ENCODE measurements around the gene GGA3.

Gene GGA3

DNA sequence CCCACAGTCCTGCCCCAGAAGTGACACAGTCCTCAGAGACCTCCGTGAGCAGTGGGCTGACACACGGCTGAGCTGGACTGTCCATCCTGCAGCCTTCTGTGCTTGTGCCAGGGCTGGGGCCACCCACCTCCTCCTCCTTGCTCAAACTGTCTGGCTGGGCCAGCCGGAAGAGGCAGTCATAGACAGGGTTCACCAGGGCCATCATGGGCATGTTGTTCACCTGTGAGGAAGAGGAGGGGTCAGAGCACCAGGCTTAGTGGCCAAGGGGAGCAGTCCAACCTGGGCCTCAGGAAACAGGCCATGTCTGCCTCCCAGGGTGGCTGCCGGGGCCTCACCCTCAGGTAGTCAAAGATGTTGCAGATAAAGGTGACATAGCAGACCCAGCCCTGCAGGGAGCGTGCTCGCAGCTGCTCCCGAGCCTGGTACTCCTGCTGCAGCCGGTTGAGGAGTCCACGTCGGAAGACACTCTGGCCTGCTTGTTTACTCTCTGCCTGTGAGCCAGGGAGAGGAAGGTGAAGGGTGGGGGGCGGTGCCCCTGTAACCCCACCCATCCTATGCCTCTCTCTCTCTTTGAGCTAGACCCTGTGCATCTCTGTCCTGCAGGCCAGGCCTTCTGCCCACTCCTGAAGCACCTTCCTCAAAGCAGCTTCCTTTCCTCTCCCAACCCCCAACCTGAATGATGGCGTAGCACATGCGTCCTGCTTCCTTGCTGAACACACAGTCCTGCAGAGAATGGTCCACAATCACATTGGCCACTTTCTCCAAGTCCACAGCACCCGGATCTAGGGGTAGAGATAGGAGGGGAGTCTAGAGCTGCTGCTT lies 6.2 kb upstream of the GGA3 start:
- DNase-seq (ENCODE audit: low spot score), result no peak
- POLR2A ChIA-PET (ENCODE audit: low non-redundant PET), result interaction anchor here (0.6 kb wide), 1 partner anchor 48 kb away, joined by 3 read pairs; no protein-coding TSS in a partner anchor
- H3K27ac ChIP-seq, result peak overlapping the region; percentile 55
- CTCF ChIA-PET, result interaction anchor here (0.9 kb wide), 1 partner anchor 145 kb away, joined by 4 read pairs; no protein-coding TSS in a partner anchor
- TF ChIP-seq, protein P1, sequence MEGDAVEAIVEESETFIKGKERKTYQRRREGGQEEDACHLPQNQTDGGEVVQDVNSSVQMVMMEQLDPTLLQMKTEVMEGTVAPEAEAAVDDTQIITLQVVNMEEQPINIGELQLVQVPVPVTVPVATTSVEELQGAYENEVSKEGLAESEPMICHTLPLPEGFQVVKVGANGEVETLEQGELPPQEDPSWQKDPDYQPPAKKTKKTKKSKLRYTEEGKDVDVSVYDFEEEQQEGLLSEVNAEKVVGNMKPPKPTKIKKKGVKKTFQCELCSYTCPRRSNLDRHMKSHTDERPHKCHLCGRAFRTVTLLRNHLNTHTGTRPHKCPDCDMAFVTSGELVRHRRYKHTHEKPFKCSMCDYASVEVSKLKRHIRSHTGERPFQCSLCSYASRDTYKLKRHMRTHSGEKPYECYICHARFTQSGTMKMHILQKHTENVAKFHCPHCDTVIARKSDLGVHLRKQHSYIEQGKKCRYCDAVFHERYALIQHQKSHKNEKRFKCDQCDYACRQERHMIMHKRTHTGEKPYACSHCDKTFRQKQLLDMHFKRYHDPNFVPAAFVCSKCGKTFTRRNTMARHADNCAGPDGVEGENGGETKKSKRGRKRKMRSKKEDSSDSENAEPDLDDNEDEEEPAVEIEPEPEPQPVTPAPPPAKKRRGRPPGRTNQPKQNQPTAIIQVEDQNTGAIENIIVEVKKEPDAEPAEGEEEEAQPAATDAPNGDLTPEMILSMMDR (conservative IDR thresholded peaks at IDR 0.05; ENCODE audit: low read depth), result no peak

DNA sequence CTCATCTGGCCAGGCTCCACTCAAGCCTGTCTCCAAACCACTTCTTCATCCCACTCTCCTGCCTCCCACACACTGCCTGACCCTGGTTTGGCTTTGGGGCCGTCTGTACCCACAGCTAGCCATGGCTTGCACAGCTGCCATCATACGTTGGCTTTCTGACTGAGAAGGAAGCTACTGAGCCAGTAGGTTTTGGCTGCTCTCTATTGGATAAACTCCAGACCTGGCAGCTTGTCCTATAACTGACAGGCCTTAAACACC lies 5.7 kb upstream of the GGA3 start:
- ChIA-PET CTCF (interaction anchor here (0.6 to 0.9 kb wide), 2 partner anchors 145 to 146 kb away, joined by 4 read pairs; no protein-coding TSS in a partner anchor), POLR2A (ENCODE audit: low non-redundant PET) (no interaction called here)
- DNase-seq (ENCODE audit: low spot score), result no peak
- TF ChIP-seq, protein P1 (conservative IDR thresholded peaks at IDR 0.05; ENCODE audit: low read depth), result no peak
- H3K27ac ChIP-seq, result peak overlapping the region; percentile 55

DNA sequence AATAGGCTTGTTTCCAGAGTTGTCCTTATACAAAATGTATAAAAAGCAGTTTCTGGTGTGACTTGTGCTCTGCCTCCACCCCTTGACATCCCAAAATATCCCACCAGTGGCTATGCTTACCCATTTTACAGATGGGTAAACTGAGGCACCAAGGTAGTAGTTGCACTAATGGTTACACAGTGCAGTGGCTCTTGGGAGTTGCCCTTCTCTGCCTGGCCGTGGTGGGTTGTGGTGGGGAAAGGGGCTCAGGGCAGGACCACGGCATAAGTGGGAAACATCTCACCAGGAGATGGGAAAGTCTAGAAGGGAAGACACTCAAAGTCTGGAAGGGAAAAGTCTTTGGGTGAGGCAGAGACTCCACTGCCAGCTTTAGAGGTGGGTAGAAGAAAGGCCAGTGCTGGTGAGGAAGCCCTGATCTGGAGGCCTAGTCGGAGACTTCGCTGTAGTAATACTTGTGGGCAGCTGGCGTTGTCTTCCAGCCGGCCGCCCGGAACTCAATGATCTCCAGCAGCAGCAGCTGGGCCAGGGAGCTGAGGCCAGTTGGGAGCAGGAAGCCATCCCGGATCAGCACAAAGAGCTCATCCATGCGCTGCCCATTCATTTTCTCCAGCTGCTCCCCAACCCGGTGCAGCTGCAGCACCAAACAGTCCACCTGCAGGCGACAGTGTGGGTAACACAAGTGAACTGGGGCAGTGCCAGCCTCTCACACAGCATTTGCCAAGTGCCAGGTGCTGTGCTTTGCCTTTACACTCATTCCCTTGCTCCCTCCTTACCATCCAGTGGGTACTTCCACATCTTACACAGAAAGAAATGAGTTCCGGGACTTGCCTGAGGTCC lies 5.1 kb upstream of the GGA3 start:
- TF ChIP-seq, protein P1 (conservative IDR thresholded peaks at IDR 0.05; ENCODE audit: low read depth), result no peak
- H3K27ac ChIP-seq, result peak overlapping the region; percentile 55
- CTCF ChIA-PET, result interaction anchor here (0.6 to 0.9 kb wide), 3 partner anchors 80 to 146 kb away, joined by 4 read pairs; no protein-coding TSS in a partner anchor

DNA sequence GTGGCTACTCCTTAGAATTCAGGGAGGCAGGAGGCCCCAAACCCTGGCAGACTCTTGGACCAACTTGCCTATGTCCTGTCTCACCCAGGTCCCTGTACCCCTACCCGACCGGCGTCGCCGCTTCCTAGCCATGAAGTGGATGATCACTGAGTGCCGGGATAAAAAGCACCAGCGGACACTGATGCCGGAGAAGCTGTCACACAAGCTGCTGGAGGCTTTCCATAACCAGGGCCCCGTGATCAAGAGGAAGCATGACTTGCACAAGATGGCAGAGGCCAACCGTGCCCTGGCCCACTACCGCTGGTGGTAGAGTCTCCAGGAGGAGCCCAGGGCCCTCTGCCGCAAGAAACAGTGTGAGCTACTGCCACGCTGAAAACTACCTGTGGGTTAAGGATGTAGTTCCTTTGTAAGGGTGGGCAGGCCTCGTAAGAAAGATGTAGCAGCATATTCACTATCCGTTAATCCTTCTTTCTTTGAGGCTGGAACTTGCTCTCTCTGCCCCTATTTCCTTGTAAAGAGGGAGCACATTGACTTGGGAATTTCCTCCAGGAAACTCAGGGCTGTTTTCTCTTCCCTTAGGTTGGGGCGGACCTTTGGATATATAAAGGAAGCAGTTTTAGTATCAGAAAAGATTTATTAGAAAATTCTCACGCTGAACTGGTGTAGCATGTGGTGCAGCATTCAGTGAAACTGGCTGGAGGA lies 4.4 kb upstream of the GGA3 start:
- peak overlapping the region; percentile 17; the same call in 1 of the 2 replicates for H3K27ac ChIP-seq
- no peak for DNase-seq (ENCODE audit: low spot score)
- CTCF ChIA-PET, result no interaction called here
- TF ChIP-seq, protein P1 (conservative IDR thresholded peaks at IDR 0.05; ENCODE audit: low read depth), result no peak
- POLR2A ChIA-PET (ENCODE audit: low non-redundant PET), result no interaction called here

More for the DNA sequence above, 5.1 kb upstream of the GGA3 start:
- DNase-seq (ENCODE audit: low spot score), result no peak
- POLR2A ChIA-PET (ENCODE audit: low non-redundant PET), result no interaction called here

DNA sequence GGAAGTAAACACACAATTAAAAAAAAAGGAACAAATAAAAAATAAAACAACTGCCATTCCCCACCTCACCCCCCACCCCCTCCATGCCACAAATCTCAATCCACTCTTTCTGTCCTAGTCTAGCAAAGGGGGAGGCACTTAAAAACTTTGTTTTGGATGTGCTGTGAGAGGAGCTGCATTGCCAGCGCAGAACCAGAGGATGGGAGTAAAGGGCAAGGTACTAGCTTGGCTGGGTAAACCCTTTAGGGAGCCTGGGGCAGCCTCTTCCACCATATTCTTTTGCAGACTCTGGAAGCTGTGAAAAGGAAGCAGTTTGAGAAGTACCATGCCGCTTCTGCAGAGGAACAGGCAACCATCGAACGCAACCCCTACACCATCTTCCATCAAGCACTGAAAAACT lies 1.6 kb upstream of the GGA3 start:
- ChIA-PET POLR2A (ENCODE audit: low non-redundant PET) (no interaction called here), CTCF (interaction anchor here (0.6 to 4.2 kb wide), 3 partner anchors 8 to 23 kb away, joined by 3 to 20 read pairs (median 15); partner anchors contain the start of gene MIF4GD)
- TF ChIP-seq, protein P1 (conservative IDR thresholded peaks at IDR 0.05; ENCODE audit: low read depth), result no peak
- no peak for DNase-seq (ENCODE audit: low spot score)
- no peak overlapping the region for H3K27ac ChIP-seq

All from RWPE1 (cell line).